Measurements from ENCODE around the gene CAMK1D.
A peak's percentile ranks its signal among the peaks of the same experiment; 100 is the strongest.

CAMK1D gene

GRCh38 chr10:12650538-12651298 is 301.4 kb downstream of the CAMK1D start:
- no peak overlapping the region for H3K4me3 ChIP-seq (ENCODE audit: low read depth, low read length)
- no peak for DNase-seq (ENCODE audit: low read depth)

GRCh38 chr10:12655940-12656339 is 306.6 kb downstream of the CAMK1D start:
- TF ChIP-seq CTCF (IDR thresholded peaks at IDR 0.05; ENCODE audit: low read depth, low read length, missing control alignments): no peak
- DNase-seq (ENCODE audit: low read depth): no peak

More at GRCh38 chr10:12650538-12651298, 301.4 kb downstream of the CAMK1D start:
- TF ChIP-seq CTCF (IDR thresholded peaks at IDR 0.05; ENCODE audit: low read depth, low read length, missing control alignments): no peak

GRCh38 chr10:12656518-12657142 is 307.3 kb downstream of the CAMK1D start:
- DNase-seq (ENCODE audit: low read depth): peak; percentile 45
- no peak overlapping the region for H3K4me3 ChIP-seq (ENCODE audit: low read depth, low read length)
- peak; percentile 62 for TF ChIP-seq CTCF (IDR thresholded peaks at IDR 0.05; ENCODE audit: low read depth, low read length, missing control alignments)

More at GRCh38 chr10:12655940-12656339, 306.6 kb downstream of the CAMK1D start:
- H3K4me3 ChIP-seq (ENCODE audit: low read depth, low read length): no peak overlapping the region

- TF ChIP-seq CTCF (IDR thresholded peaks at IDR 0.05; ENCODE audit: low read depth, low read length, missing control alignments): no peak
- H3K4me3 ChIP-seq (ENCODE audit: low read depth, low read length): no peak overlapping the region
- DNase-seq (ENCODE audit: low read depth): no peak
Measured at GRCh38 chr10:12657489-12657888, 308.1 kb downstream of the CAMK1D start.

- no peak overlapping the region for H3K4me3 ChIP-seq (ENCODE audit: low read depth, low read length)
- no peak for TF ChIP-seq CTCF (IDR thresholded peaks at IDR 0.05; ENCODE audit: low read depth, low read length, missing control alignments)
- no peak for DNase-seq (ENCODE audit: low read depth)
Measured at GRCh38 chr10:12658526-12658925, 309.2 kb downstream of the CAMK1D start.

- no peak for TF ChIP-seq CTCF (IDR thresholded peaks at IDR 0.05; ENCODE audit: low read depth, low read length, missing control alignments)
- no peak for DNase-seq (ENCODE audit: low read depth)
- H3K4me3 ChIP-seq (ENCODE audit: low read depth, low read length): no peak overlapping the region
Measured at GRCh38 chr10:12659706-12660105, 310.4 kb downstream of the CAMK1D start.
